ENCODE measurements around the gene TMEM167B. TPM values are rescaled to one million over a fixed set of nuclear protein-coding genes. Genes with fewer than 3 reads are reported as not detected.

Gene TMEM167B
- total RNA-seq, 1 donor from 2014 or later = 50.1 TPM

DNA sequence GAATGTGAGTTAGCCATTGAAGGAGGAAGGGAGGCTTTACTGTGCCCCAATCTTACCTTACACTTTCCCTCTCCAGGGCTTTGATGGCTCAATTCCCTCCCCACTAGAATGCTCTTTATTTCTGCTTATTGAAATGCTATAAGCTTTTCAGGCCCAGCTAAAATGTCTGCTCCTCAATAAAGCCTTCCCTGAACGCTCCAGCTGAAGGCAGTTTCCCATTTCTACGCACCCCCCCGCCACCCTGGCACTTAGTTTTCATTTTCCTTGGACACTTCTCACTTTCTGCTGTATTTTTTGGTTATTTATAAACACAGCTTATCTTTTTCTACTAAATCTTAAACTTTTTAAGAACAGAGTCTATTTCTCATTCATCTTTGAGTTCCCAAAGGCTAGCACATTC lies 7.1 kb upstream of the TMEM167B start:
- DNase-seq (ENCODE audit: low spot score) = no peak

DNA sequence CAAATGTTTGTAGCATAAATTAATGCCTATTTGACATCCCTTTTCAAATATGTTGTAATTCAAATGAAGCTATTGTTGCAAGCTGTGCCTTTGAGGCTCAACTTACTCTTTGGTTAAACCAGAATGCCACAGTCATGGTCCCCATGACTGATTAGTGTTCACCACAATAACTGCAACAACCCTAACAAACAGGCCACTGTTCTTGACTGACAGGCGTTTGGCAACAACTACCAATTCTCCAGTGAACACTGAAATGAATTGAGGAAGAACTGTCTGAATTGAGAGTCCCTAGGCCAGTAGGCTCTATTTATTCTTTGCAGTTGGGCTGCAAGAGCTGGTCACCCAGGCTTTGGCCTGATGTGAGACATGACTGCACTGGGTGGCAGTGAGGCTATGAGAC lies 6.6 kb upstream of the TMEM167B start:
- DNase-seq (ENCODE audit: low spot score) = no peak

DNA sequence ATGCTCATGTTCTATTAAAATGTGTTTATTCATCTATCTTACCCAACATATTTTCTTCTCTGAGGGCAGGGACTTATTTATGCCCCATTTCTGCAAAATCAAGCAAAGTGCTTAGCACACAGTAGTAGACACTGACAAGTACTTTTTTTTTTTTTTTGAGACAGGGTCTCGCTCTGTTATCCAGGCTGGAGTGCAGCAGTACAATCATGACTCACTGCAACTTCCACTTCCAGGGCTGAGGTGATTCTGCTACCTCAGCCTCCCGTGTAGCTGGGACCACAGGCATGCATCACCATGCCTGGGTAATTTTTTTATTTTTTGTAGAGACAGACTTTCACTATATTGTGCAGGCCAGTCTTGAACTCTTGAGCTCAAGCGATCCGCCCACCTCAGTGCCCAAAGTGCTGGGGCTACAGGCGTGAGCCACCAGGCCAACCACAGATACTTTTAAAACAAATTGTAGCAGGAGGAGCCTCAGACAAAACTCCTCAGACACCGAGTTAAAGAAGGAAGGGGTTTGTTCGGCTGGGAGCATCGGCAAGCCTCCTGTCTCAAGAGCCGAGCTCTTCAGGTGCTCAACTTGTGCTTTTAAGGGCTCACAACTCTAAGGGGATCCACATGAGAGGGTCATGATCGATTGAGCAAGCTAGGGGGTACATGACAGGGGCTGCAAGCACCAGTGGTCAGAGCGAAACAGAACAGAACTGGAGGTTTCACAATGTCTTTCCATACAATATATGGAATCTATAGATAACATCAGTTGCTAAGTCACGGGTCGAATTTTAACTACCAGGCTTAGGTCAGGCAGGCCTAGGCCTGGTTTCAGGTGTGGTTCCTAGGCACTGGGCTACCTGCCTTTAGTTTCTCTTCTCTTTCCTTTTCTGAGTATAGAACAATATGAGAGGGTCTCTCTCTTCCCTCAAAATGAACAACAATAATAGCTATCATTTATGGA lies 5.7 kb upstream of the TMEM167B start:
- DNase-seq (ENCODE audit: low spot score) = no peak

DNA sequence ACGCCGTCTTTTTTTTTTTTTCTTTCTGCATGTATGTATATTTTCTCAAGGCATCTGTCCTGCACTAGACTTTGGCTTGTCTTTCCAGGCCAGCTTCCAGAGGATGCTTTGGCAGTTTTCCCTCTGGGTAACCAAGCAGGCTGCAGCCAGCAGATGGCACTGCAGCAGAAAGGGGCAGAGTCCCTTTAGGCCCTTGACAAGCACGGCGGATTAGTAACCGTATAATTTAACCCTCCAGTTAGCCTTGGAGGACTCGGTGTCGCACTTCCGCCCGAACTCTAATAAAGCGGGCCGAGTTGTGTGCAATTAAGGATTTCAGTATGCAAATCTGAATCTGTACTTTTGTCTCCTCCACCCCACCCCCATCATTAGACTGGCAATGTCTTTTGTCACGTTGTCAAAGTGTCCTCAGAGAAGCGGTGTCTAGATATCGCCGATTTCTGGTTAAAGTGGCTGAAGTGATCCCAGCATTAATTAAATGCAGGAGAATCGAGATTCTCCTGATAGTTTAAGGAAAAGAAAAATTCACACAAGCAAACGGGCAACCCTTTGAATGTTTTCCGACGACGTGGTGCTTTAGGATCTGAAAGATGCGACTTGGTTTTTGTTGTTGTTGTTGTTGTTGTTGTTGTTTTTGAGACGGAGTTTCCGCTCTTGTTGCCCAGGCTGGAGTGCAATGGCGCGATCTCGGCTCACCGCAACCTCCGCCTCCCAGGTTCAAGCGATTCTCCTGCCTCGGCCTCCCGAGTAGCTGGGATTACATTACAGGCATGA lies 1.1 kb upstream of the TMEM167B start:
- DNase-seq (ENCODE audit: low spot score) = peak; percentile 87

DNA sequence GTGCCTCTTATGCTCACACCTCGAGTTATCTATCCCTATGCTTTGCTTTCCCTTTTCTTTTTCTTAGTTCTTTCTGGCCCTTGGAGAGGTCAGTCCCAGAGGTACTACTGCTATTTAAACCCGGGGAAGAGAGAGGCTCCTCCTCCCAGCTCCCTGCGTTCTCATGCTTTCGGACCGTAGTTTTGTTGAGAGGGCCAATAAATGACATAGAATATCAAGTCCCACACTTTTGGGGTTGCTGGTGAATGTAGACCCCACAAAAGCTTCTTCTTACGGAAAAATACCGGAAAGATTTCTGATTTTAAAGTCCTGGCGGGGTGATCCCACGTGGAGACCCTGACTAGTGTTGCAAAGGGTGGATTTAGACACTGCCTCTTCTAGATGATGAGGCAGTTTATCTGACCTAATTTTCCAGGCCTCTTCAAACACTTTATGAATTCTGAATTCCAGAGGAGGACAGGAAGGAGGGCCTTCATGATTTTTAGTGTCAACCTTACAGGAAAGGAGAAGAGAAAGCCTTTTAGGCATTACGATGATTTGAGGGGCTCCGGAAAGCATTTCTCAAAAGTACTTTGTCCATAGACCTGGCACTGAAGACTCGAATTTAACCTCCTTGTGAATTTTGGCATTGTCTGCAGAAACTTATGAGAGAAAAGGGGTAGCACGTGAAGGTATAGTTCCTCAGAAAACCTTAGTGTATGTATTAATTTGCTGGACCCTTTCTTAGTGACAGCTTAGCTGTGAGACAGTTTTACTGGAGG lies 694 bp downstream of the TMEM167B start:
- DNase-seq (ENCODE audit: low spot score) = no peak

DNA sequence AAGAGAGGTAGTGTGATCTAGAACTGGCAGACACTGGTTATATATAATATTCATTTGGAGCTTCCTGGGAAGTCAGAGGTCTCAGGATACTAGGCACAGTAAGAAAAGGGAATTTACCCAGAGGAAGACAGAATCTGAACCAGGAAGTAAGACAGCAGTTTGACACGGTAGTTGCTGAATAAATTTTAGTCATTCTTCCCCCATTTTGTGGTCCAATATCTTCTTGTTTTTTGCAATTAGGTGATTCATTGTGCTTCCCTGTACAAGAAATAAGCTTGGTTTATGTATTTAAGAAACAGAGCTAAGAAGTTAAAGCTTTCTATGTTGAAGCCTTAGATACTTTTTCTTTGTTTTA lies 1.3 kb downstream of the TMEM167B start:
- no peak for DNase-seq (ENCODE audit: low spot score)

DNA sequence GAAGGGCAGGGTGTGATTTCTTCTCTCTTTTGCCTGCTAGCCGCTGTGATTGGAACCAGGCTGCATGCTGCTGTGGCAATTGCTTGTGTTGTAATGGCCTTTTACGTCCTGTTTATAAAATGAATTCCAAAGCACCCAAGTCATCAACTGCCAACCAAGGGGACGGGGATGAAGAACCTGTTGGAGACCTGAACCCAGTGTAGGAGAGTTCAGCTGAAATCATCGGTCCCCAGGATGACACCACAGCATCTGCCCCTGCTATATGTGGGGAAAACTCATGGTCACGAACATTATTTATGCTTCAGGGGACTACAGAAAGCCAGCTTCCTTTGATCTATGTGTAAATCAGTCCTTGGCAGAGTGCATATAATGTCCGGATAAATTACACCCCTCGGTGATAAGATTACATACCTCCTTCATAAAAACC lies 3.8 kb downstream of the TMEM167B start:
- no peak for DNase-seq (ENCODE audit: low spot score)

DNA sequence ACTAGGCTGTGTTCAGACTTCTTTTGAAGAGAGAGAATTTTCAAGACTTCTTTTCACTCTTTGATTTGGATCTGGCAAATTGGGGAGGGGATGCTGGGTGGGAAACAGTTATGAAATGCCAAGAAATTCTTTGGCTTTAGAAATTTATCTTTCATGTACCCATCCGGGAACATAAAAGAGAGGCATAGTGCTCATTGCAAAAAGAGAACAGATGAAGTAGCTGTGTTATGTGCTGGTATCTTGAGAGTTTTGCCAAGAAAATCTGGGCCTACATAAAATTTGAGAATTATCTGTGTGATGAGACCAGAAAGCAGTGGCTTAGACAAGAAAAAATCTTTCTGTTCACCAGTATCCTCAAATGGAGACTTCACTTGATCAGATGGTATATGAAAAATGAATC lies 4.3 kb downstream of the TMEM167B start:
- DNase-seq (ENCODE audit: low spot score) = no peak

DNA sequence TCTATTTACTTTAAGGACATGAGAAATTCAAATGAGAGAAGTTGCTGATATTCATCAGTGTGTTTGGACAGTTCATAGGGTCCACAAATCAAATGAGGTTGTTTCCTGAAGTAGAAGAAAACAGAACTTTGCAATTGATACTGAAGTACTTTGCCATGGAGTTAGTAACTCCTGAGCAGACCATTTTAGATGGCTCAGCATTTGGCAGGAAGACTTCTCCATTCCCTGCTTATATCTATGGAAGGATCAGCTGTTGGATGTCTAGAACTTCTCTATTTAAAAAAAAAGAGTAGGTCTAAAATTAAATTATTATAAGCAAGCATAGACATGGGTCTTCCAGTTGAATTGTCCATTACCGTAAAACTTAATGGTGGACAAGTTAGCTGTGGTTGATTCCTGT lies 5.1 kb downstream of the TMEM167B start:
- no peak for DNase-seq (ENCODE audit: low spot score)

DNA sequence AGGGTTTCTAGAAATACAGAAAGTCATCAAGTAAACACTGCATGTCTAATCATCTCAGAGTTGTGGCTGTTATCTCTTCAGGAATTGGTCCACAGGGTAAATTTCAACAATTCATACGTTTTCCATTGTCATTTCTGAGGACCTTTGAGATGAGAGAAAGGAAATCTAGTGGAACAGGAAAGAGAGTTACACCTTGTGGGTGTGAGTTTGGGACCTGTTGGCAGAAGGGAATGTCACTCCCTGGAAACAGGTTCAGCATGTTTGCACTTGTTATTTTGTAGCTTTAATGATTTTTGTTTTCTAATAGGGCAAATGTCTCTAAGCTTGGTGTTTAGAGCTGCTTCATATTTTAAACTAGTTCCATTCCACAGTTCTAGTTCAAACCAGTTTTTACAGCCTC lies 5.6 kb downstream of the TMEM167B start:
- DNase-seq (ENCODE audit: low spot score) = no peak

DNA sequence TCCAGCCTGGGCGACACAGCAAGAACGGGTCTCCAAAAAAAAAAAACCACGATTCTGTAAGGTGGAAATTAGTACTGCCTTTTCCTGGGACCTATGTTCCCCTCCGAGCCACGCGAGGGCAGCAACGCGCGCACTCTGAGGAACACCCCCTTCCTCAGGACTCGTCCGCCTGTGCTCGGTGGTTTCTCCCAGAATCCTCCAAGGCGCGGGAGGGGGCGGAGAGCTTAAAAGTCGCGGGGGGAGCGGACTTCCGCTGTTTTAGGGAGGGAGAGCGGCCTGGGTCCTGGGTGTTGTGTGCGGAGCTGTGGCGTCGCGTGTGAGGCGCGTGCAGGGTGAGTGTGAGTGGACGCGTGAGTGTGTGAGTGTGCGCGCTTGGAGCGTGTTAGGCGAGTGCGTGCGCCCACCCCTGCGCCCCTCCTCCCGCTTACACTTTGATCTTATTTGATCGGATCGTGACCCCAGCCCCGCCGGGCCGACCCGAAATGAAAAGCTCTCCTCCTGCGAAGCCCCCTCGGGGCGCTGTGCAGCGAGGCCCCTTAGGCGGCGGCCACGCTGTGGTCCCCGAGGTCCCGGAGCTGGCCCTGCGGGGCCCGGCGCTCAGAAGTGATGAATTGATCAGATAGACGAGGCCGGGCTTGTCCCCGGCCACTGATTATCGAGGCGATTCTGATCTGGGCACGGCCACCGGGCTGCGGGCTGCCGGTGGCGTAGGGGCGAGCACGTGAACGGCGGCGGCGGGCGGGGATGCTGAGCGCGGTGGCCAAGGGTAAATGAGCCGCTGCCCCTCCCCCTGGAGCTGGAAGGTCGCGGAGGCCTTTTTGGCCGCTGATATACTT lies 9.6 kb downstream of the TMEM167B start:
- peak; percentile 96 for DNase-seq (ENCODE audit: low spot score)

DNA sequence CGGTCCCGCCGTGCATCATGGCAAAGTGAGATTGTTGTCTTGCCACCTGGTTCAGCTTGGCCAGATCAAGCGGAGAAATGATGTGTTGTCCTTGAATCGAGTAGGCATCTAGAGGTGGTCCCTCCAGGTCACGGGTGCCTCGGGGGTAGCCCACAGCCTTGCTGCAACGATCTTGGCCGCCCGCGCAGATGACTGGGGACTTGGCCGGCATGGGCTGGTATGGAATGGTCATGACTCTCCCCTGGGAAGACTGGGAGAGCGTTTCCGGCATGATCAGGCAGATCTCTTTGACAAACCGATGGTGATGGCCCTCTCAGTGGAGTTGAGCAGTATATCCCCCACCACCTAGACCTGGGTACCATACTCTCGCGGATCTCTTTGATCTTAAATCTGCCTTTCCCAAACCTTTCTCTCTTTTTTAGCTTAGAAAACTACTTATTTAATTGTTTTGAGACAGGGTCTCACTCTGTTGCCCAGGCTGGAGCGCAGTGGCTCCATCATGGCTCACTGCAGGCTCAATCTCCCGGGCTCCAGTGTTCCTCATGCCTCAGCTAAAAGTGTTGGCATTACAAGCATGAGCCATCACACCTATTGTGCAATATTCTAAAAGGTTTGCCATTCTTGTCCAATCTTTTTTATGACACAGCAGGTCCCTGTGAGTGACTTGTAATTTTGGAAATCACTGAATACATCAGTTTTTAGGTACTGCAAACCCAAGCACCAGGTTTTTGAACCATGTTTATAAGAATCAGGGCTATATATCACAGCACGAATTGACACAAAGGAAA lies 14.0 kb downstream of the TMEM167B start:
- no peak for DNase-seq (ENCODE audit: low spot score)

DNA sequence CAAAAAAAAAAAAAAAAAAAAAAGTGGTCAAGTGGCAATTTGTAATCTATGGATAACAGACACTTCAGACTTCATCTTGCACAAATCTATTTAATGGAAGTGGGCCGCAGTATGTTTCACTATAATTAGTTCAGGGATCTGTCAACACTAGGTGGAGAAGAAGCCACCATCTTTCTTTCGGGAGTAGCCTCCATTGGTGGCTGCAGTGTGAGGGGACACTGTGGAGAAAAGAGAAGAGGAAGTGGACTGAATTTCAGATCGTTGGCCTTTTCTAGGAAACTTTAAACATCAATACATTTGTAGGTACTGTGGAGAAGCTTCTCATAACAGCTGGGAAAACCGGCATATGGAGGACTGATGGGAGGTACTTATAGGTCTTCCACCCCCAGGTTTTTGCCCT lies 15.3 kb downstream of the TMEM167B start:
- DNase-seq (ENCODE audit: low spot score) = no peak

DNA sequence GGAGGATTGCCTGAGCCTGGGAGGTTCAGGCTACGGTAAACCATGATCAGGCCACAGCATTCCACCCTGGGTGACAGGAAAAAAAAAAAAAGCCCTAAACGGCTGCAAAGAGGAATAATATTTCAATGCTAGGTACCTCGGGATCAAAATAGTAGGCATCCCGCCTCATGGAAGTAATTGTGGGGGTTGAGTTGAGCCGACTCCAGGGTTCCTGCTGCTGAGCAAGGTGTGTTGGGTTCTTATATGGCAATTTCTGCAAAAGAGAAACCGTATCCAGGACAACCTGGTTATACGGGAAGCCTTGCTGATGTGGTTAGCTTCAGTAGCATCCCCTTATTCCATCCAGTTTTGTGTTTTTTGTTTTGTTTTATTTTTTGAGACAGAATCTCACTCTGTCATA lies 17.2 kb downstream of the TMEM167B start:
- no peak for DNase-seq (ENCODE audit: low spot score)

DNA sequence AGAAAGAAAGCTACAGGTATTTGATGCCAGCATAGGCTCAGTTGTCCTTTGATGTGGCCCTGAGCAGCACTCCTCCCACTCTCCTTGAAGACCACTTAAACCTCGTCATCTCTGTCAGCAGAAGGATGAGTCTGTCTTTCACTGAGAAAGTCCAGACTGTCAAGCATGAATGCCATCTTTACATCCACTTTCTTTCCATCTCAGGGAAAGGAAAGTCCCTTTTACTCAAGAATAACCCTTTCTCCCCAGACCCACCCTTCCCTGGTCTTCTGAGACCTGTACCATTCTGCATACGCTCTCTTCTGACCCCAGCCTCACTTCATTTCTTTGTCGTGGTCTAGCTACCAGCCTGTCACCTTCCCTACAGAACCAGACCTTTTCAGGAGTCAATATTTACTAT lies 19.3 kb downstream of the TMEM167B start:
- no peak for DNase-seq (ENCODE audit: low spot score)

DNA sequence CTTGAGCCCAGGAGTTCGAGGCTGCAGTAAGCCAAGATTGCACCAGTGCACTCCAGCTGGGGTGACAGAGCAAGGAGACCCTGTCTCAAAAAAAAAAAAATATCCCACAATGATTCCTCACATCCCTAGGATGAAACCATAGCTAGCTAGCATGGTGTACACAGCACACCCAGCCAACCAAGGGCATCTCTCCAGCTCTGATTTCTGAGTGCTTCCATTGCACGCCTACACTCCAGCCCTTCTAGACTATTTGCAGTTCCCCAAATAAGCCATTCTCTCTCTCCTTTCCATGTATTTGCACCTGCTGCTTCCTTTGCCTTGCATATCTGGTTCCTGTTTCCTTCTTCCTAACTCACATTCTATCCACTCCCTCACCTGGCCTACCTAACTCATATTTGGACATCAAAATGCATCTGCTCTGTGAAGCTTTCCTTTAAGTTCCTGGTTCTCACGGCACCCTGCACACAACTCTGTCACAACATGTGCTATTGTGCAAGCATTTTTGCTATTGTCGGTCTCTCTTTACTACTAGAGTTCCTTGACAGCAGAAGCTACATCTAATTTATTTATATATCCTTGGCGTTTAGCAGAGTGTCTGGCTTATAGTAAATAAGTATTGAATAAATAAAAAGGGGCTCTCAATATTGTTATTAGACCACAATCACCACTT lies 21.0 kb downstream of the TMEM167B start:
- no peak for DNase-seq (ENCODE audit: low spot score)

DNA sequence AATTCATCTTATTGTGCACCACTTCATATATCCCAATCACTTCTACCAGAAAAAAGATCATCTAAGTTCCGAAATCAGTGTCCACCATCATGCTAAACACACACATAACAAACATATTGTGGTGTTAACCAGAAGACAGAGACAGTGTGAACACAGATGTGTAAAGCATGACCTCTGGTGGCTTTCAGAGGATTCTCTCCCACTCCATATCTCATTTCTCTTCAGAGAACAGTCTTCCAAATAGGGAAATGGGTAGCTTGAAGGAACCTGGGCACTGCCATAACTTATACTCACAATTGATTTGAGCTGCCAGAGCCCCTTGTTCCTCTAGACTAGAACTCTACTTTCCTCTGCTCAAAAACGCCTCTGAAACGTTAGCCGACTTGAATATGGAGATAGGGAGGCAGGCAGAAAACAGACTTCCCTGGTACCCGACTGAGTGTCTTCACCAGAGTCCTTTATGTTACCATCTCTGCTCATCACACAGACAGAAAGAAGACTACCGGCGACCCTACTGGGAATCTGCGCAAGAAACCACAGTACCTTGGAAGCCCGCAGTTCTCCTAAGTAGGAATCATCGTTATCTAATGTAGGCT lies 21.6 kb downstream of the TMEM167B start:
- no peak for DNase-seq (ENCODE audit: low spot score)

DNA sequence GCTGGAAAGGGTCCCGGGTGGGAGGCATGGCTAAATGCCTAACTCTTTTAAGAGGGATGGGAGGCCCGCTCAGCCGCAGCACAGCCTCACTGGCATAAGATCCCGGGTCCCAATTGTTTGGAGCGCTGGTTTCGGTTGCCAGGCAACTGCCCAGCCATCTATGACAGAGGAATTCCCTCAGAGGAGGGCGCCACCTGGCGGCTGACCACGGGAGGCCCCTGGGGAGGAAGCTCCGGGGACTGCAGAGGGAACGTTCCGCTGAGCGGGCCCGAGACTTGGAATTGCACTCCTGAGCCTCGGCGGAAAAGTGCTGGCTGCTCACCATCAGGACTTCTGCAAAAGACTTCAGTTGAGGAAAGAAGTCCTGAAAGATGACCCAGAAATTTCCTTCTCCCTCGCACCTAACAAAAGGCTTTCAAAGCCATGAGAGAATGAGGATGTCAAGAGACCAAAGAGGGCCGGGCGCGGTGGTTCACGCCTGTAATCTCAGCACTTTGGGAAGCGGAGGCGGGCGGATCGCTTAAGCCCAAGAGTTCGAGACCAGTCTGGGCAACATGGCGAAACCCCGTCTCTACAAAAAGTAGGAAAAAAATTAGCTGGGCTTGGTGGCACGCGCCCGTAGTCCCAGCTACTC lies 22.2 kb downstream of the TMEM167B start:
- peak; percentile 92 for DNase-seq (ENCODE audit: low spot score)
